Spleen (tissue), 11 donors: ENCODE measurements around the gene COL1A1. TPM values are rescaled to one million over a fixed set of nuclear protein-coding genes. Genes with fewer than 3 reads are reported as not detected.

Experiments
- DNase-seq: peaks from one replicate; pipeline ENCODE4 v3.0.0-alpha.2; 2020
- H3K27ac ChIP-seq, 8 donors: fragments of 200-600 bp; sonication (generic) in 7 of 8; 1 replicate in 4 of 8; 2 replicates in 4 of 8; pipeline versions ENCODE4 v1.5.0 to v1.8.0; 2016 to 2021; ENCODE audit warnings: inconsistent platforms in 4 of 8, mild to moderate bottlenecking in 4 of 8, moderate library complexity in 1 of 8
- H3K27me3 ChIP-seq, 7 donors: fragments of 200-600 bp; sonication (generic) in 6 of 7; replicated peaks in 1 of 7; 1 replicate in 4 of 7; 2 replicates in 3 of 7; pipeline versions ENCODE4 v1.5.0 to v1.8.0; 2016 to 2021; ENCODE audit warnings: inconsistent platforms in 3 of 7, mild to moderate bottlenecking in 1 of 7
- H3K36me3 ChIP-seq, 6 donors: fragments of 200-600 bp; sonication (generic) in 5 of 6; 1 replicate in 4 of 6; 2 replicates in 2 of 6; pipeline versions ENCODE4 v1.5.0 to v1.8.0; 2016 to 2021; ENCODE audit warnings: inconsistent platforms in 2 of 6
- H3K4me1 ChIP-seq, 6 donors: fragments of 200-600 bp; sonication (generic) in 5 of 6; 1 replicate in 3 of 6; 2 replicates in 3 of 6; pipeline versions ENCODE4 v1.5.0 to v1.8.0; 2016 to 2021; ENCODE audit warnings: inconsistent platforms in 3 of 6
- H3K4me3 ChIP-seq, 8 donors: fragments of 200-600 bp; sonication (generic) in 7 of 8; 1 replicate in 4 of 8; 2 replicates in 4 of 8; pipeline versions ENCODE4 v1.5.0 to v1.8.0; 2016 to 2021; ENCODE audit warnings: inconsistent platforms in 4 of 8, mild to moderate bottlenecking in 4 of 8, moderate library complexity in 2 of 8
- H3K9me3 ChIP-seq, 8 donors: fragments of 200-600 bp; sonication (generic) in 7 of 8; 1 replicate in 4 of 8; 2 replicates in 4 of 8; pipeline versions ENCODE4 v1.5.0 to v1.8.0; 2016 to 2021; ENCODE audit warnings: inconsistent platforms in 4 of 8
- CTCF ChIP-seq, 11 experiments: fragments of 200-600 bp in 7 of 11; fragments of 450-650 bp in 4 of 11; sonication (generic) in 4 of 11; IDR thresholded peaks in 8 of 11; conservative IDR thresholded peaks in 3 of 11; 1 replicate in 7 of 11; 2 replicates in 4 of 11; pipeline versions ENCODE4 v1.4.0 to v1.8.0; 2016 to 2021; ENCODE audit warnings: antibody characterized with exemption in 11 of 11, inconsistent platforms in 4 of 11, mild to moderate bottlenecking in 1 of 11
- POLR2A ChIP-seq, 3 donors: fragments of 450-650 bp; IDR thresholded peaks; one replicate each; pipeline ENCODE4 v1.5.1; 2017; ENCODE audit warnings: antibody characterized with exemption in 3 of 3, mild to moderate bottlenecking in 1 of 3
- POLR2AphosphoS5 ChIP-seq, 3 donors: sonication (generic); formaldehyde crosslinking; IDR thresholded peaks; one replicate each; pipeline ENCODE4 v1.5.1; 2017; ENCODE audit warnings: antibody characterized with exemption in 3 of 3
- WGBS, 5 donors: extraction: QIAGEN DNeasy Blood & Tissue Kit in 3 of 5; methylation state at CpG; one replicate each; pipeline versions ENCODE4 v1.1.5 to v1.1.7; 2013 to 2018; 5-methylcytosine and 5-hydroxymethylcytosine counted together
- intact Hi-C: fragments of 100-400 bp; cut with DNase I; formaldehyde crosslinking; loops from one replicate; pipeline ENCODE4 v1.15.0; 2023; ENCODE audit warnings: low total_unique reads
- polyA plus RNA-seq, 3 donors: library from polyadenylated mRNA; stranded (reverse); fragments of 200-250 nt; gene quantifications; one replicate each; pipeline ENCODE4 v1.2.1, GENCODE V29; 2013
- total RNA-seq, 7 donors: library from RNA; depleted of rRNA in 3 of 7; stranded (reverse); fragments of >200 nt in 3 of 7; fragmentation: NEBNext Ultra II Directional in 4 of 7; extraction: Animal tissue kit (Norgen Biotek cat#: 25700) in 4 of 7; gene quantifications; one replicate each; pipeline versions ENCODE4 v1.1.0 to v1.2.1, GENCODE V29; 2016 to 2021
- donor health status: healthy with polysubstance abuse.
- donor health status: DM: no; HTN: no; CAD: no; lungs with moderate emphysema.
- donor health status: DM: no; HTN: no; CAD: no.
- donor health status: Bipolar disorder and iron deficiency.
- donor health status: healthy.
- donor health status: DM: no; HTN: no; CAD: no.
- donor health status: DM: yes; HTN: yes; CAD: no.

The COL1A1 gene
- total and polyA plus RNA-seq, 10 donors = 7.1 to 458 (median 46.9) TPM

GRCh38 chr17:50206604-50207293, 5.3 kb upstream of the COL1A1 start:
- Histone ChIP-seq H3K36me3 (no peaks in the 10 kb centered on the region), H3K27ac (peak overlapping the region in 5 of 8 donors; percentile 13 to 78 (median 29)), H3K4me1 (peaks cover 0 to 69% (median 8%) of the 10 kb centered on the region in 6 donors), H3K27me3 (peaks cover 0 to 97% (median 12%) of the 10 kb centered on the region in 7 donors), H3K4me3 (no peak overlapping the region), H3K9me3 (no peaks in the 10 kb centered on the region)
- no peak for DNase-seq
- intact Hi-C loops = no loop called here
- 16 to 22% (median 17%) methylated on average over 18 of the region's 18 CpGs for WGBS, 5 donors
- TF ChIP-seq POLR2A (IDR thresholded peaks at IDR 0.05) (no peak), POLR2AphosphoS5 (IDR thresholded peaks at IDR 0.05) (no peak), CTCF (IDR thresholded peaks at IDR 0.05 in 8 of 11, conservative IDR thresholded peaks at IDR 0.05 in 3 of 11) (no peak)

GRCh38 chr17:50205963-50206505, 4.6 kb upstream of the COL1A1 start:
- Histone ChIP-seq H3K4me3 (no peak overlapping the region), H3K36me3 (no peaks in the 10 kb centered on the region), H3K4me1 (peaks cover 0 to 69% (median 12%) of the 10 kb centered on the region in 6 donors), H3K27me3 (peaks cover 0 to 97% (median 19%) of the 10 kb centered on the region in 7 donors), H3K9me3 (no peaks in the 10 kb centered on the region), H3K27ac (peak overlapping the region in 6 of 8 donors; percentile 47 to 78 (median 61))
- intact Hi-C loops = no loop called here
- no peak for TF ChIP-seq CTCF (IDR thresholded peaks at IDR 0.05 in 8 of 11, conservative IDR thresholded peaks at IDR 0.05 in 3 of 11)
- TF ChIP-seq POLR2AphosphoS5 (IDR thresholded peaks at IDR 0.05) = no peak
- no peak for TF ChIP-seq POLR2A (IDR thresholded peaks at IDR 0.05)
- no peak for DNase-seq
- WGBS, 5 donors = 66 to 87% (median 85%) methylated on average over 5 to 7 of the region's 7 CpGs

GRCh38 chr17:50205111-50205962, 3.9 kb upstream of the COL1A1 start:
- H3K36me3 ChIP-seq = no peaks in the 10 kb centered on the region
- H3K4me1 ChIP-seq = peaks cover 0 to 70% (median 15%) of the 10 kb centered on the region in 6 donors
- peaks cover 0 to 97% (median 23%) of the 10 kb centered on the region in 7 donors for H3K27me3 ChIP-seq
- no peaks in the 10 kb centered on the region for H3K9me3 ChIP-seq
- intact Hi-C loops = no loop called here
- no peak for TF ChIP-seq CTCF (IDR thresholded peaks at IDR 0.05 in 8 of 11, conservative IDR thresholded peaks at IDR 0.05 in 3 of 11)
- peak in 1 of 3 donors; percentile 52 for TF ChIP-seq POLR2AphosphoS5 (IDR thresholded peaks at IDR 0.05)
- WGBS, 5 donors = 53 to 70% (median 66%) methylated on average over 8 to 10 of the region's 10 CpGs
- no peak for DNase-seq
- no peak overlapping the region for H3K4me3 ChIP-seq
- H3K27ac ChIP-seq = peak overlapping the region in 7 of 8 donors; percentile 29 to 78 (median 60)
